HCT116 (cell line): ENCODE data around the gene ZFHX3. TPM values are rescaled to one million over a fixed set of nuclear protein-coding genes. Genes with fewer than 3 reads are reported as not detected.

Experiments
- ATAC-seq: fragments of 200-7000 bp; cut with Tn5 transposase; 2 replicates; pipeline ENCODE4 v1.9.1; 2020; ENCODE audit warnings: mild to moderate bottlenecking, moderate library complexity
- BruUV-seq: library from RNA; stranded (reverse); fragments of 400-500 nt; replicated peaks from 2 replicates; lab custom pipeline; 2021; lab: Mats Ljungman, UMichigan
- CTCF ChIA-PET: fragments of 300-600 bp; sonication (Branson Sonifier 250); formaldehyde crosslinking; loops from one replicate; lab custom pipeline; 2021; ENCODE audit warnings: antibody characterized with exemption; lab: Charles Lee
- POLR2A ChIA-PET: fragments of 300-600, 350-600 bp; sonication (Branson Sonifier 250); formaldehyde crosslinking; loops from one replicate; lab custom pipeline; 2021; ENCODE audit warnings: antibody characterized with exemption; lab: Charles Lee
- RAD21 ChIA-PET, 2 experiments: fragments of 300-600 bp; sonication (Branson Sonifier 250); formaldehyde crosslinking; loops; one replicate each; lab custom pipeline; 2023; ENCODE audit warnings: low total read pairs in 2 of 2; ENCODE audit not compliant: uncharacterized antibody in 2 of 2, unreplicated experiment in 2 of 2, low non-redundant PET in 1 of 2; lab: Charles Lee
- DNase-seq: peaks from one replicate; pipeline ENCODE4 v3.0.0-alpha.2; 2010; ENCODE audit warnings: low read depth, low spot score
- H2AFZ ChIP-seq: fragments of 200-600 bp; shearing (Covaris generic), sonication (generic); 2 replicates; pipeline ENCODE4 v1.6.1; 2017; ENCODE audit warnings: low read depth, mixed run types, mixed read lengths, antibody characterized with exemption, low read length; ENCODE audit not compliant: poor library complexity, severe bottlenecking
- H3K27ac ChIP-seq: 2 replicates; pipeline ENCODE4 v1.5.1; 2012; ENCODE audit warnings: low read depth, low read length
- H3K27me3 ChIP-seq: fragments of 200-600 bp; sonication (generic); 2 replicates; pipeline ENCODE4 v1.6.1; 2016; ENCODE audit warnings: mixed run types, low read length, mixed read lengths; ENCODE audit not compliant: insufficient read depth
- H3K36me3 ChIP-seq, 2 experiments: fragments of 200-500 bp in 1 of 2; fragments of 200-600 bp in 1 of 2; sonication (Bioruptor generic) in 1 of 2; sonication (generic) in 1 of 2; 2 replicates each; pipeline versions ENCODE4 v1.5.1 to v1.6.1; 2014 to 2016; ENCODE audit warnings: low read length in 2 of 2, inconsistent platforms in 1 of 2, mixed read lengths in 1 of 2, mixed run types in 1 of 2; ENCODE audit not compliant: insufficient read depth in 2 of 2, control insufficient read depth in 1 of 2
- H3K4me1 ChIP-seq, 2 experiments: fragments of 200-600 bp in 1 of 2; sonication (generic) in 1 of 2; 2 replicates each; pipeline versions ENCODE4 v1.5.1 to v1.6.1; 2012 to 2017; ENCODE audit warnings: low read length in 2 of 2, inconsistent platforms in 1 of 2, mild to moderate bottlenecking in 1 of 2, mixed read lengths in 1 of 2, mixed run types in 1 of 2, moderate library complexity in 1 of 2; ENCODE audit not compliant: insufficient read depth in 2 of 2, control insufficient read depth in 1 of 2
- H3K4me2 ChIP-seq: fragments of 200-600 bp; sonication (generic); 2 replicates; pipeline ENCODE4 v1.6.1; 2017; ENCODE audit warnings: mixed run types, low read length, mixed read lengths
- H3K4me3 ChIP-seq, 2 experiments: fragments of 200-600 bp in 1 of 2; sonication (generic) in 1 of 2; replicated peaks in 1 of 2; 2 replicates each; pipeline ENCODE4 v1.5.1; 2011 to 2016; ENCODE audit warnings: low read length in 2 of 2, control low read depth in 1 of 2, low read depth in 1 of 2, mild to moderate bottlenecking in 1 of 2, mixed read lengths in 1 of 2, mixed run types in 1 of 2
- H3K79me2 ChIP-seq: fragments of 200-600 bp; sonication (generic); 2 replicates; pipeline ENCODE4 v1.6.1; 2017; ENCODE audit warnings: mild to moderate bottlenecking, mixed run types, low read length, moderate library complexity, mixed read lengths; ENCODE audit not compliant: insufficient read depth
- H3K9ac ChIP-seq: fragments of 200-600 bp; sonication (generic); 2 replicates; pipeline ENCODE4 v1.6.1; 2016; ENCODE audit warnings: low read length, mixed read lengths
- H3K9me2 ChIP-seq: fragments of 200-600 bp; sonication (generic), shearing (Covaris generic); 2 replicates; pipeline ENCODE4 v1.6.1; 2017; ENCODE audit warnings: mixed run types, mild to moderate bottlenecking, moderate library complexity; ENCODE audit not compliant: insufficient read depth
- H3K9me3 ChIP-seq, 2 experiments: fragments of 200-500 bp in 1 of 2; fragments of 200-600 bp in 1 of 2; sonication (Bioruptor generic) in 1 of 2; sonication (generic) in 1 of 2; 2 replicates each; pipeline ENCODE4 v1.6.1; 2014 to 2017; ENCODE audit warnings: low read length in 2 of 2, mixed read lengths in 2 of 2, inconsistent platforms in 1 of 2, low read depth in 1 of 2, mild to moderate bottlenecking in 1 of 2, mixed run types in 1 of 2, moderate library complexity in 1 of 2; ENCODE audit not compliant: control insufficient read depth in 1 of 2, insufficient read depth in 1 of 2
- H4K20me1 ChIP-seq: fragments of 200-600 bp; sonication (generic), shearing (Covaris generic); 2 replicates; pipeline ENCODE4 v1.6.1; 2017; ENCODE audit warnings: mixed run types, mild to moderate bottlenecking, moderate library complexity; ENCODE audit not compliant: insufficient read depth
- EGR1 ChIP-seq: IDR thresholded peaks from 2 replicates; pipeline ENCODE4 v1.6.1; 2012; ENCODE audit warnings: low read depth
- FOSL1 ChIP-seq: IDR thresholded peaks from 2 replicates; pipeline ENCODE4 v1.6.1; 2012; ENCODE audit warnings: low read depth
- MAX ChIP-seq: IDR thresholded peaks from 2 replicates; pipeline ENCODE4 v1.6.1; 2012
- REST ChIP-seq: IDR thresholded peaks from 2 replicates; pipeline ENCODE4 v1.6.1; 2012; ENCODE audit warnings: low read depth
- SRF ChIP-seq: IDR thresholded peaks from 2 replicates; pipeline ENCODE4 v1.6.1; 2012; ENCODE audit warnings: low read depth
- intact Hi-C: fragments of 100-400 bp; cut with micrococcal nuclease; formaldehyde crosslinking; loops from 2 replicates; pipeline ENCODE4 v1.10.0; 2022
- total RNA-seq: library from RNA; stranded (reverse); gene quantifications from one replicate; pipeline ENCODE4 v1.2.1, GENCODE V29; 2021; ENCODE audit not compliant: unreplicated experiment

ZFHX3 gene
- total RNA-seq, 1 experiment from 2014 or later = 6.3 TPM

DNA sequence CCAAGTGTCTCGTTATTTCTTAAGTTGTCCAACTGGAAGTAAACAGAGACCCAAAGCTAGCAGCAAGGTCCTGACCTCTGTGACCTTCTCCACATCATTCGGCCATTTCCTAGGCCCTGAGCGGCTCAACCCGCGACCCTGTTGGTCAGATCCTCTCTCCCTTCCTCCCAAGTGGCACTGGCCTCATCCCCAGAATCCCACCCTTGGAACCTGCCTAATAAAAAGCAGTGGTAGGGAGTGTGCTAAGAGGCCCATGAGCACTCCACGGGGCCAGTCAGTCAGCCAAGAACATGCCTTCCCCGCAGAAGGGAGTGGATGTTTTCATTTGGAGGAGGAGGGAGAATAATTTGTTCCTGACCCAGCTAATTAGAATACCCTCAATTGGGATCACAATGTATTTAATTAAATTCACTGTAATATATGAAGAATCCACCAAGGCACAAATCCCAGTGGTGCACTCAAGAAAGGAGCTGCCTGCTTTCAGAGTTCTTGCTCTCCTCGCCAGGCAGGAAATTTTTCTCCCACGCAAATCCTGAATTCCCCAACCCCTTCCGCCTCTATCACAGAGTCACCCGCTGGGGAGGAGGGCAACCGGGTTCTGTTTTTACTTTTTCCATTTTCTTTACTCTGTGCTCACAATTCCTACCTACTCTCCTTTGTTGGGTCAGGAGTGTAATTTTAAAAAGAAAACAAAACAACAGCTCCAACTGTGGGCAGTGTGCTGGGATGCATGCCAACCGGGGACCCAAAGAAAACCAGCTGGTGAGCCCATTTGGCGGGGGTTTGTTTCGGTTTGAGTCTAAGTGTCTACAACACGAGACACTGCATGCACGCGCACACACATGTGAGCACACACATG, 153.4 kb downstream of the ZFHX3 start:
- Histone ChIP-seq H4K20me1 (no peaks in the 10 kb centered on the region), H3K27me3 (no peaks in the 10 kb centered on the region), H3K79me2 (no peaks in the 10 kb centered on the region), H3K4me3 (no peak overlapping the region), H3K9me3 (no peaks in the 10 kb centered on the region), H3K27ac (no peak overlapping the region), H3K9me2 (no peaks in the 10 kb centered on the region), H3K4me1 (no peaks in the 10 kb centered on the region), H3K9ac (no peak overlapping the region), H2AFZ (no peak overlapping the region), H3K36me3 (no peaks in the 10 kb centered on the region), H3K4me2 (no peak overlapping the region)
- intact Hi-C loops = no loop called here
- TF ChIP-seq REST (no peak), SRF (no peak), FOSL1 (no peak), MAX (no peak), EGR1 (no peak)
- CTCF ChIA-PET = no interaction called here
- DNase-seq = no peak
- POLR2A ChIA-PET = no interaction called here
- RAD21 ChIA-PET = no interaction called here
- BruUV-seq = no TSS peak
- no peak for ATAC-seq
